A673 (cell line): ENCODE data around the gene MYH15. TPM values are rescaled to one million over a fixed set of nuclear protein-coding genes. Genes with fewer than 3 reads are reported as not detected.

ENCODE experiments used
- BruUV-seq: library from RNA; stranded (reverse); fragments of 400-500 nt; replicated peaks from 2 replicates; lab custom pipeline; 2021; lab: Mats Ljungman, UMichigan
- CTCF ChIA-PET: fragments of 300-600 bp; sonication (Branson Sonifier 250); formaldehyde crosslinking; loops from one replicate; lab custom pipeline; 2022; ENCODE audit warnings: antibody characterized with exemption; lab: Charles Lee
- POLR2A ChIA-PET: fragments of 300-600 bp; sonication (Branson Sonifier 250); formaldehyde crosslinking; loops from one replicate; lab custom pipeline; 2022; ENCODE audit warnings: antibody characterized with exemption; ENCODE audit not compliant: low non-redundant PET; lab: Charles Lee
- DNase-seq: peaks from one replicate; pipeline ENCODE4 v3.0.0-alpha.2; 2015; ENCODE audit warnings: low spot score
- H3K27ac ChIP-seq: fragments of 200-600 bp; sonication (generic); 2 replicates; pipeline ENCODE4 v1.5.1; 2016; ENCODE audit warnings: mixed run types, low read depth, mild to moderate bottlenecking, mixed read lengths, antibody characterized with exemption, low read length; ENCODE audit not compliant: poor library complexity, severe bottlenecking
- H3K27me3 ChIP-seq: fragments of 200-600 bp; sonication (generic); replicated peaks from 2 replicates; pipeline ENCODE4 v1.6.1; 2017; ENCODE audit warnings: mixed run types, low read depth, mild to moderate bottlenecking, mixed read lengths, antibody characterized with exemption, low read length; ENCODE audit not compliant: insufficient read depth, poor library complexity
- H3K36me3 ChIP-seq: fragments of 200-600 bp; sonication (generic); 2 replicates; pipeline ENCODE4 v1.6.1; 2016; ENCODE audit warnings: mixed run types, mild to moderate bottlenecking, mixed read lengths, antibody characterized with exemption, low read length; ENCODE audit not compliant: insufficient read depth, poor library complexity, severe bottlenecking
- H3K4me1 ChIP-seq: fragments of 200-600 bp; sonication (generic); 2 replicates; pipeline ENCODE4 v1.6.1; 2017; ENCODE audit warnings: mixed run types, mild to moderate bottlenecking, mixed read lengths, antibody characterized with exemption, low read length; ENCODE audit not compliant: insufficient read depth, poor library complexity, severe bottlenecking
- H3K4me3 ChIP-seq: fragments of 200-600 bp; sonication (generic); 2 replicates; pipeline ENCODE4 v1.5.1; 2016; ENCODE audit warnings: low read depth, mixed run types, mild to moderate bottlenecking, mixed read lengths, low read length; ENCODE audit not compliant: poor library complexity, severe bottlenecking
- H3K9me3 ChIP-seq: fragments of 200-600 bp; sonication (generic); 2 replicates; pipeline ENCODE4 v1.6.1; 2016; ENCODE audit warnings: mixed run types, low read depth, mild to moderate bottlenecking, mixed read lengths, antibody characterized with exemption, low read length; ENCODE audit not compliant: poor library complexity, severe bottlenecking
- CTCF ChIP-seq: fragments of 300-800, 200-600 bp; sonication (generic); conservative IDR thresholded peaks from 2 replicates; pipeline ENCODE4 v1.5.1; 2017; ENCODE audit warnings: low read depth, mild to moderate bottlenecking, antibody characterized with exemption, low read length, moderate library complexity, mixed read lengths
- EZH2 ChIP-seq: fragments of 200-600 bp; sonication (generic); IDR thresholded peaks from 2 replicates; pipeline ENCODE4 v1.6.1; 2017; ENCODE audit warnings: borderline replicate concordance, low read depth, mild to moderate bottlenecking, mixed read lengths, antibody characterized with exemption, low read length; ENCODE audit not compliant: poor library complexity, severe bottlenecking
- intact Hi-C: fragments of 100-400 bp; cut with micrococcal nuclease; formaldehyde crosslinking; loops from one replicate; pipeline ENCODE4 v1.10.0; 2022; ENCODE audit not compliant: unreplicated experiment
- total RNA-seq: library from RNA; stranded (reverse); gene quantifications from 2 replicates; pipeline ENCODE4 v1.2.3, GENCODE V29; 2021

MYH15 gene
- total RNA-seq, 1 experiment from 2014 or later: 1.2 TPM

- Histone ChIP-seq H3K27ac (no peak overlapping the region), H3K4me3 (no peak overlapping the region), H3K4me1 (no peaks in the 10 kb centered on the region), H3K36me3 (no peaks in the 10 kb centered on the region), H3K27me3 (no peaks in the 10 kb centered on the region), H3K9me3 (no peaks in the 10 kb centered on the region)
- DNase-seq: no peak
- no TSS peak for BruUV-seq
- POLR2A ChIA-PET: no interaction called here
- intact Hi-C loops: no loop called here
- no peak for TF ChIP-seq EZH2
- no peak for TF ChIP-seq CTCF
- CTCF ChIA-PET: no interaction called here
These were observed 133.0 kb downstream of the MYH15 start for GRCh38 chr3:108377384-108377783.

GRCh38 chr3:108376026-108376425, 134.4 kb downstream of the MYH15 start:
- Histone ChIP-seq H3K9me3 (no peaks in the 10 kb centered on the region), H3K4me3 (no peak overlapping the region), H3K27me3 (no peaks in the 10 kb centered on the region), H3K36me3 (no peaks in the 10 kb centered on the region), H3K27ac (no peak overlapping the region), H3K4me1 (no peaks in the 10 kb centered on the region)
- intact Hi-C loops: no loop called here
- ChIA-PET CTCF (no interaction called here), POLR2A (no interaction called here)
- TF ChIP-seq CTCF (no peak), EZH2 (no peak)
- no peak for DNase-seq
- BruUV-seq: no TSS peak

GRCh38 chr3:108359011-108359410, 151.4 kb downstream of the MYH15 start:
- Histone ChIP-seq H3K36me3 (no peaks in the 10 kb centered on the region), H3K4me3 (no peak overlapping the region), H3K27ac (no peak overlapping the region), H3K9me3 (no peaks in the 10 kb centered on the region), H3K27me3 (no peaks in the 10 kb centered on the region), H3K4me1 (no peaks in the 10 kb centered on the region)
- ChIA-PET POLR2A (no interaction called here), CTCF (no interaction called here)
- no TSS peak for BruUV-seq
- TF ChIP-seq EZH2 (no peak), CTCF (no peak)
- no peak for DNase-seq
- intact Hi-C loops: no loop called here
